ENCODE data around the gene WNT9B. TPM values are rescaled to one million over a fixed set of nuclear protein-coding genes. Genes with fewer than 3 reads are reported as not detected.

Gene WNT9B
- total RNA-seq, 1 donor = 0.36 TPM

GRCh38 chr17:46876926-46877325 is 25.5 kb downstream of the WNT9B start:
- Histone ChIP-seq H2AFZ (ENCODE audit: low read length) (no peak overlapping the region), H3K4me2 (ENCODE audit: insufficient read depth, low read length) (no peak overlapping the region), H3K27ac (ENCODE audit: low read depth, low read length) (no peak overlapping the region), H3K4me1 (ENCODE audit: insufficient read depth, low read length) (no peaks in the 10 kb centered on the region), H3K9me3 (ENCODE audit: low read depth, low read length) (no peaks in the 10 kb centered on the region), H3K4me3 (ENCODE audit: insufficient read depth, low read length) (no peak overlapping the region), H4K20me1 (ENCODE audit: insufficient read depth, low read length) (no peaks in the 10 kb centered on the region), H3K36me3 (ENCODE audit: insufficient read depth, low read length) (no peaks in the 10 kb centered on the region), H3K79me2 (ENCODE audit: insufficient read depth, low read length) (no peaks in the 10 kb centered on the region), H3K27me3 (ENCODE audit: insufficient read depth, low read length) (peaks cover 6% of the 10 kb centered on the region)
- DNase-seq (ENCODE audit: insufficient read length, low spot score, missing footprints) = no peak
- TF ChIP-seq CTCF (IDR thresholded peaks at IDR 0.05; ENCODE audit: extremely low read depth, low read depth, low read length) = no peak

- Histone ChIP-seq H3K4me2 (ENCODE audit: insufficient read depth, low read length) (no peak overlapping the region), H3K27me3 (ENCODE audit: insufficient read depth, low read length) (peaks cover 6% of the 10 kb centered on the region), H3K79me2 (ENCODE audit: insufficient read depth, low read length) (no peaks in the 10 kb centered on the region), H2AFZ (ENCODE audit: low read length) (no peak overlapping the region), H3K36me3 (ENCODE audit: insufficient read depth, low read length) (no peaks in the 10 kb centered on the region), H3K27ac (ENCODE audit: low read depth, low read length) (no peak overlapping the region), H3K4me3 (ENCODE audit: insufficient read depth, low read length) (no peak overlapping the region), H4K20me1 (ENCODE audit: insufficient read depth, low read length) (no peaks in the 10 kb centered on the region), H3K4me1 (ENCODE audit: insufficient read depth, low read length) (no peaks in the 10 kb centered on the region), H3K9me3 (ENCODE audit: low read depth, low read length) (no peaks in the 10 kb centered on the region)
- TF ChIP-seq CTCF (IDR thresholded peaks at IDR 0.05; ENCODE audit: extremely low read depth, low read depth, low read length) = no peak
- peak; percentile 45 for DNase-seq (ENCODE audit: insufficient read length, low spot score, missing footprints)
These were observed 26.1 kb downstream of the WNT9B start for GRCh38 chr17:46877466-46877865.

GRCh38 chr17:46878055-46878454 is 26.7 kb downstream of the WNT9B start:
- DNase-seq (ENCODE audit: insufficient read length, low spot score, missing footprints) = peak; percentile 39
- H3K36me3 ChIP-seq (ENCODE audit: insufficient read depth, low read length) = no peaks in the 10 kb centered on the region
- H2AFZ ChIP-seq (ENCODE audit: low read length) = no peak overlapping the region
- no peaks in the 10 kb centered on the region for H3K79me2 ChIP-seq (ENCODE audit: insufficient read depth, low read length)
- no peak overlapping the region for H3K27ac ChIP-seq (ENCODE audit: low read depth, low read length)
- no peaks in the 10 kb centered on the region for H3K9me3 ChIP-seq (ENCODE audit: low read depth, low read length)
- no peak overlapping the region for H3K4me2 ChIP-seq (ENCODE audit: insufficient read depth, low read length)
- H3K27me3 ChIP-seq (ENCODE audit: insufficient read depth, low read length) = peaks cover 6% of the 10 kb centered on the region
- no peak overlapping the region for H3K4me3 ChIP-seq (ENCODE audit: insufficient read depth, low read length)
- no peak for TF ChIP-seq CTCF (IDR thresholded peaks at IDR 0.05; ENCODE audit: extremely low read depth, low read depth, low read length)
- H3K4me1 ChIP-seq (ENCODE audit: insufficient read depth, low read length) = no peaks in the 10 kb centered on the region
- no peaks in the 10 kb centered on the region for H4K20me1 ChIP-seq (ENCODE audit: insufficient read depth, low read length)

- peak; percentile 10 for DNase-seq (ENCODE audit: insufficient read length, low spot score, missing footprints)
- Histone ChIP-seq H3K27ac (ENCODE audit: low read depth, low read length) (no peak overlapping the region), H2AFZ (ENCODE audit: low read length) (no peak overlapping the region), H3K27me3 (ENCODE audit: insufficient read depth, low read length) (peaks cover 12% of the 10 kb centered on the region), H3K4me2 (ENCODE audit: insufficient read depth, low read length) (no peak overlapping the region), H3K79me2 (ENCODE audit: insufficient read depth, low read length) (no peaks in the 10 kb centered on the region), H3K4me3 (ENCODE audit: insufficient read depth, low read length) (no peak overlapping the region), H4K20me1 (ENCODE audit: insufficient read depth, low read length) (no peaks in the 10 kb centered on the region), H3K36me3 (ENCODE audit: insufficient read depth, low read length) (no peaks in the 10 kb centered on the region), H3K4me1 (ENCODE audit: insufficient read depth, low read length) (no peaks in the 10 kb centered on the region), H3K9me3 (ENCODE audit: low read depth, low read length) (no peaks in the 10 kb centered on the region)
- TF ChIP-seq CTCF (IDR thresholded peaks at IDR 0.05; ENCODE audit: extremely low read depth, low read depth, low read length) = no peak
These were observed 27.7 kb downstream of the WNT9B start for GRCh38 chr17:46879101-46879500.

All from osteoblast (primary cell).